RPMI8226 (cell line): ENCODE data around the gene BRI3BP.
"Not testable (repeated sequence)": the region's sequence is repeated elsewhere in the genome, so short reads cannot be mapped to it uniquely, and the experiment has no call there.

Source experiments
- DNase-seq: peaks from one replicate; pipeline ENCODE4 v3.0.0-alpha.2; 2015

The BRI3BP gene

DNA sequence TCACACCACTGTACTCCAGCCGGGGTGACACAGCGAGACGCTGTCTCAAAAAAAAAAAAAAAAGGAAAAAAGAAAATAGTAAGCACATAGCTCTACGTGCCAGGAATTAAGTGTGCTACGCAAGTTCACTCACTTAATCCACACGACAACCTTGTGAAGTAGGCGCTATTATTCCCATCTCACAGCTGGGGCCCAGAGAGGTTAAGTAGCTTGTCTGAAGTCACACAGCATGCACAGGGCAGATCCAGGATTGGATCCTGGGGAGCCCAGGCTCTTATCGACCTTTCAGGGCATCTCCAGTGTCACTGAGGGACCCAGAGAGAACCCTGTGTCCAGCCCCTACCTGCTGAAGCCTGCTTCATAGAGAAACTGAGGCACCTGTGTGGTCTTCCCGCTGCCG is 16.4 kb upstream of the BRI3BP start:
- no peak for DNase-seq

DNA sequence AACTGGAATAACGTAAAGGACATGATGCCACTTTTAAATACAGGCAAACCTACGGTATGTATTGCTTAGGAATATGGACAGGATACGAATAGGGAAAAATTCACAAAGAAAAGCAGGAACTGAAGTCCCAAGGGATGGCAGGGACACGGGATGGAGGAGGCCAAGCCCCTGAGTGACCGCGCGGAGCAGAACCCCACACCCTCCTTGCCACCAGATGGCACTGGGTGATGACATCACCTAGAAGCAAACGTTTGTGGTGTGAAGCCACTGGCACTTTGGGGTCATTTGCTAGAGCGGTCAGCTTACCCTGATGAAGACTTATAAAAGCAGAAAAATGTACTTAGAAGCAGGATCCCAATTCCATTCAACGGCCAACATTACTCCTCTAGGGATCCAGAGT is 13.9 kb upstream of the BRI3BP start:
- DNase-seq: no peak

DNA sequence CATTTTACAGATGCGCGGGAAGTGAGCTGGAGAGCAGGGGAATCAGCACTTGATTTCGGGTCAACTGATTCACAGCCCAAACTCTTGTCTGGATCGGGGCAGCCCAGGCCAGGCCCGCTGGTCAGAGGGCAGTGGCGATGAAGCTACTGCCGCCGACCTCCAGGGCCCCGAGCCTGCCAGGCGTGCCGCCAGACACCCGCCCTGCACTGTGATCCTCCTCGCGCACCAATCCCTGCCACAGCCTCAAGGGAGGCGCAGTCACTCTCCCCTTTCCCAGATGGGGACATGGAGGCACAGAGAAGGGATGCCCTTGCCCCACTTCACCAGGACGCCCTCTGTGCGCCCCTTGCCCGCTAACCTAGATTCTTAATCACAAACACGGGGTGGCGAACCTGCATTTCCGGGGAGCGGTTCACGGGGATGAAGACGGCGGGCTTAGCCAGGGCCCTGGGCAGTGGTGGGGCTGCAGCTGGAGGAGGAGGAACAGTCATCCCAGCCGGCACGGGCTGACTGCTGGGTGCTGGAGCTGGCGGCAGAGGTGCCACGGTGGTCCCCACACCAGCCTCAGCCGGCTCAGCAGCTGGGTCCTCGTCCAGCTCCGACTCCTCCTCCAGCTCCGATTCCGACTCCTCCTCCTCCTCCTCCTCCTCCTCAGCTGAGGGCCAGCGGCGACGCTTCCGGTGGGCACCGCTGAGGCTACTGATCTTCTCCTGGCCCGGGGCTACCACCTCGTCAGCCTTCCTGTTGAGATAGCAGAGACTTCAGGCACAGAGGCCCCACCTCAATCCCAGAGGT is 13.2 kb upstream of the BRI3BP start:
- no peak for DNase-seq

DNA sequence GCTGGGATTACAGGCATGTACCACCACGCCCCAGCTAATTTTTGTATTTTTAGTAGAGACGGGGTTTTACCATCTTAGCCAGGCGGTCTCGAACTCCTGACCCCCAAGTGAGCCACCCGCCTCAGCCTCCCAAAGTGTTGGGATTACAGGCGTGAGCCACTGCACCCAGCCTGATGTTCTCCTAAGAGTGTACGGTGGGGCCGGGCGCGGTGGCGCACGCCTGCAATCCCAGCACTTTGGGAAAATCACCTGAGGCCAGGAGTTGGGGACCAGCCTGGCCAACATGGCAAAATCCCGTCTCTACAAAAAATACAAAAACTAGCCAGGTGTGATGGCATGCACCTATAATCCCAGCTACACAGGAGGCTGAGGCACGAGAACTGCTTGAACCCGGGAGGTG is 6.6 kb upstream of the BRI3BP start:
- not testable (repeated sequence) for DNase-seq

DNA sequence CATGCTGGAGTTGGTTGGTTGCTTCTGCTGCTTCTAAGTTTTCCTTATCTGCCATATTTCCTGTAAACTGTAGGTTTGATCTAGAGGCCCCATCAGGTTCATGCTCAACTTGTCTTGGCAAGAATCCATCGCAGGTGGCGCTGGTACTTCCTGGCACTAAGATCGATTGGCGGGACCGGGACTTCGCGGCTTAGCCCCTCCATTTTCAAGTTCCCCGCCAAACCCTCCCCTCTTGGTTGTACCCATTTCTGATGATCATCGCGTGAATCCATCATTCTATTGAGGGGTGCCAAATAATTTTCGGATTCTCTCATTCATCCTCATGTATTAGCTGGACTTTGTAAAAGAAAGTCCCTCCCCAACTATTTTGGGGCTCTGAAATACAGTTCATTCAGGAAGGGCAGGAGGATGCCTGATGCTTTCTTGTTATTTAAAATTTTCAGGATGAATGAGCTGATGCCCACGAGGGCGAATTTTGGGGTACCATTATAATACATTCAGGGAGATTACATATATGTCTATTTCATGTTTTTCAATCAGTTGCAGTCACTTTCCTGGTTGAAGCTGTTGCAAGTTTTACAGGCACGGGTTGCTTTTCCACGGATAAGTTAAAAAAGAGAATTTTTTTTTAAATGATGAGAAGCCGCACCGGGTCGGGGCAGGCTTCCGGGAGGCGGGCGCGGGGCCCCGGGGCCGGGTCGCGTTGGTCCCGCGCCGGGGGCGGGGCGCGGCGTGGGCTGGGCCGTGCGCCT is 395 bp upstream of the BRI3BP start:
- DNase-seq: peak; percentile 90

DNA sequence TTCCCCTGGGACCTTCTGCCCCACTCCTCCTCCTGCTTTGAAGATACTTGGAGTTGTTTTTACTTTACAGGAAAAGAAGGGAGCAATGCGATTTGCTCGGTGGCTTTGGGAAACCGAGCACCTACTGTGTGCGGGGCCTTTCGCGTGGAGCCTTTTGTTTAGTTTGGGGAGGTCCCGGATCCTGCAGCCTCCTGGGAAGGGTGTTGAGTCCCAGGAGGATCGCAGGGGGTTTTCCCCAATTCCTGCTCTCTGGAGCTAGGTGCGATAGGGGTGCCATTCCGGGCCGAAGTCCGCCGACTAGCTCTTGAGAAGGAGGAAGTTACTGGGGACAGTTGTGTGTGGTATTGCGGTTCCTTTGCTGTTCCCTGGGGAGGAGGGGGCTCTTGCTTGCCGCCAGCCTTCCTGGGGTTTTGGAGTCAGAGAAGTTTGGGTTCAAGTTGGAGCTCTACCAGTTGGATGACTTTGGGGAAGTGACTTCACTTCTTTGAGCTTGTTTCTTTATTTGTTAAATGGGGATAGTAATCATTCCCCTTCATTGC is 1.1 kb downstream of the BRI3BP start:
- peak; percentile 54 for DNase-seq

DNA sequence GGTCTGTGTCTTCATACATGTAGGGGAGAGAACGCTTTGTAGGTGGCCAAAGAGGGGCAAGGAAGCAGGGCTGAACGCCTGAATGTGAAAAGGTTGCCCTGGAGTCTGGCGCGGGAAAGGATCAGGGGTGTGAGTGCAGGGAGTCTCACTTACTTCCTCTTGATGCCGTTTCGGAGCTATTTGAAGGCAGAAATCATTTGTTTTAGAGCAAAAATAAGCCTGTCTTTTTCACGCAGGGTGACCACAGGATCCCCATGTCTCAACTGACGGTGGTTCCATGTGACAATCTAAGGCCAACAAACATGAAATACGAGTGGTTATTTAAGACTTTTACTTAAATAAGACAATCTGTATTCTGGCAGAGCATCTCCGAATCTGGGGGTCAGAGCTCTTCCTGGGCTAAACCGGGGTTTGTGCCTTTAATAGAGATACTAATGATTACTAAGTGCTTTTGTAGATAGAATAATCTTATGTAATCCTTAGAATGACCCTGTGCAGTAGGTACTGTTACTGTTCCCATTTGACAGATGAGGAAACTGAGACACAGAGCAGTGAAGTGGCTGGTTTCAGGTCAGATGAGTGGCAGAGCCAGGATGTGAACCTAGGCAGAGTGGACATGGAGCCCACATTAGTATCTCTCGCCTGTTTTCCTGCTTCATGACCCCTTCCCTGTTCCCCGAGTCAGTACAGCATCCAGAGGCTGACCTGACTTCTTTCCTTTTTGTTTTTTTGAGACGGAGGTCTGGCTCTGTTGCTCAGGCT is 1.9 kb downstream of the BRI3BP start:
- DNase-seq: peak; percentile 41

DNA sequence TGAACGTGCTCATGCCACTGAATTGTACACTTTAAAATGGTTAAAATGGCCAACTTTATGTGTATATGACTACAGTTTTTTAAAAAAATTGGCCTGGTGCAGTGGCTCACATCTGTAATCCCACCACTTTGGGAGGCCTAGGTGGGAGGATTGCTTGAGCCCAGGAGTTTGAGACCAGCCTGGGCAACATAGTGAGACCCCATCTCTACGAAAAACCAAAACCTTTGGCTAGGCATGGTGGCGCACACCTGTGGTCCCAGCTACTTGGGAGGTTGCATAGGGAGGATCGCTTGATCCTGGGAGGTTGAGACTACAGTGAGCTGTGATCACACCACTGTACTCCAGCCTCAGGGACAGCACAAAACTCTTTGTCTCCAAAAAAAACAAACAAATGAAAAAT is 5.3 kb downstream of the BRI3BP start:
- DNase-seq: no peak

DNA sequence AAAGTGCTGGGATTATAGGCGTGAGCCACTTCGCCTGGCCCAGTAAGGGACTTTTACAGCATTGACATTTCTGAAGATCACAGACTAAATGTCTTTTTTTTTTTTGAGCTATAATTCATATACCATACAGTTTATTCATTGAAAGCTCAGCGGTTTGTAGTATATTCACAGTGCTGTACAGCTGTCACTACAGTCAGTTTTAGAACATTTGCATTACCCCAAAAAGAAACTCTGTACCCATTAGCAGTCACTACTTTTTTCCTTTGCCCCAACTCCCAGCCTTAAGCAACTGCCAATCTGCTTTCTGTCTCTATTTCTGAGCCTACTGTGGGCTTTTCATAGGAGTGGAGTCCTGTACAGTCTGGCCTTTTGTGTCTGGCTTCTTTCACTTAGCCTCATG is 8.2 kb downstream of the BRI3BP start:
- no peak for DNase-seq

DNA sequence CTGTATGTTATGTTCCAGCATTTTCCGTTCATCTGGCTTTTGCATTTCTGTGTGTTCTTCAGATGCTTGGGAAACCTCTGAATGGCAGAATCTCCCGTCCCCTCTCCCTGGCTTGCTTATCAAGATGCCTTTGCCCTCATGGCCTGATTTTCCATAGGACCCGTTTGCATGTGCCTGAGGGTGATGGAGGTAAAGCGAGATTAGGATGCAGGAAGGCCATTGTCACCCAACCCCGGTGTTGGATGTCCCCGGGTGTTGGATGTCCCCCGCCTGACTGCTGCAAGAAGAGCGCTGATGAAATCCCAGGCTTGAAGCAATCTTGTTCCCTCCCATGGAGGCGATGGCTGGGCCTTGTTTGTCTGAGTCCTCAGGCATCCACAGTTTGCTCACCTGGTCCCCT is 9.6 kb downstream of the BRI3BP start:
- no peak for DNase-seq

DNA sequence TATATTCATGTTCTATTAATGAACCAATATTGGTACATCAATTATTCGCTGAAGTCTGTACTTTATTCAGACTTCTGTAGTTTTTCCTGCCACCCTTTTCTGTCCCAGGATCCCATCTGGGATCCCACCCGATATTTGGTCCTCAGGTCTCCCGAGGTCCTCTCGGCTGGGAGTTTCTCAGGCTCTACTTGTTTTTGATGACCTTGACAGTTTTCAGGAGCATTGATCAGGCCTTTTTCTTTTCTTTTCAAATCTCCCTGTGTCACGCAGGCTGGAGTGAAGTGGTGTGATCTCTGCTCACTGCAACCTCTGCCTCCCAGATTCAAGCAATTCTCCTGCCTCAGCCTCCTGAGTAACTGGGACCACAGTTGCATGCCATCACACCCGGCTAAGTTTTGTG is 11.2 kb downstream of the BRI3BP start:
- no peak for DNase-seq

DNA sequence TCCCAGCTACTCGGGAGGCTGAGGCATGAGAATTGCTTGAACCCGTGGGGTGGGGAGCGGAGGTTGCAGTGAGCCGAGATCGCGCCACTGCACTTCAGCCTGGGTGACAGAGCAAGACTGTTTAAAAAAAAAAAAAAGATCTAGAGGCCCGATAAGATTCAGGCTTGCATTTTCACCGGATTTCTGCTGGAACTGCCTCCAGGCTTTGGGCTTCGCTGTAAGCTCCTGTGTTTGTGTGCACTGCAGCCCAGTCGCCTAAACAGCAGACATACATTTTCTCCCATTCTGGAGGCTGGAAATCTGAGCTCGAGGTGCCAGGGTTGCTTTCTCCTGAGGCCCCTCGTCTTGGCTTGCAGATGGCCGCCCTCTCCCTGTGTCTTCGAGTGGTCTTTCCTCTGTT is 12.2 kb downstream of the BRI3BP start:
- DNase-seq: no peak

DNA sequence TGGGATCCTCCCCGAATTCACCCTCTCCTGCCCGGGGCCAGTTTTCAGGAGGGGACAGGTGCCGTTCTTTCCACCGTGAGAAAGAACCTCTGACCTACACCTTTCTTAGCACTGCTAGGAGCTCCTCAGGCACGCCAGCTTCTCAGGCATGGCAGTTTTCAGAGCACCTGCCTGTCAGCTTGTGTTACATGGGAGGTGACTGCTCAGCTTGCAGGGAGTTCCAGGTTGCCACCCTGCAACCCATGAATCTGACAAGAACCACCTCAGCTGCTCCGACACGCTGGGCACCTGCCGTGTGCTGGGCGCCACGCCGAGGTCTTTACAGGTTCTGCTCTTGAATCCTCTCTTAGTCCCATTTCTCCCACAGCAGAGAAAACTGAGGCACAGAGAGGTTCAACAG is 12.9 kb downstream of the BRI3BP start:
- DNase-seq: no peak

DNA sequence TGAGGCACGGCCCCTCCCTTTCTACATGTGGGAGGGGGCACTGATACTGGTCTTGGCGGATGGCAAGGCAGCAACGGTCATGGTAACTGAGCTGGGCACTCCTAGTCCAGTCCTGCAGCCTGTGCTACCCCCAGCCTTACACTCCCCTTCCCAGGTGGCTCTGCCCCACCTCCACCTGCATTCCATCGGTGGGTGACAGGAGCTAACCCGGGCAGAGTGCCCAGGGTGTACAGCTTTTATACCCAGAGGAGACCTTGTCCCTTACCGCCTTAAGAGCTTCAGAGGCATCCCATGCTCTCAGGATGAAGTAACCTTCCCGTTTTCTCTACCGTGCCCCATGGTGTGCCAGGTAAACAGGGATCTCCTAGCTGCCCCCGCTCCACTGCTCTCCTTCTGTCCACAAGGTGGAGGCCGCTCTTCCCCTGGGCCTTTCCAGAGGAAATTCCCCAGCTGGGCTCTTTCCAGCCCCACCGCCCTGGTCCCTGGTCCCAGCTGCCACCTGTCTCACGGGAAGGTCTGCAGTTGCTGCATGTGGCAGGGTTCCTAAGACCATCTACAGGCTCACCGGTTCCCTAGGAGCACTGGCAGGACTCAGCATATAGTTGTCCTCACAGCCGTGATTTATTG is 20.5 kb downstream of the BRI3BP start:
- DNase-seq: no peak

DNA sequence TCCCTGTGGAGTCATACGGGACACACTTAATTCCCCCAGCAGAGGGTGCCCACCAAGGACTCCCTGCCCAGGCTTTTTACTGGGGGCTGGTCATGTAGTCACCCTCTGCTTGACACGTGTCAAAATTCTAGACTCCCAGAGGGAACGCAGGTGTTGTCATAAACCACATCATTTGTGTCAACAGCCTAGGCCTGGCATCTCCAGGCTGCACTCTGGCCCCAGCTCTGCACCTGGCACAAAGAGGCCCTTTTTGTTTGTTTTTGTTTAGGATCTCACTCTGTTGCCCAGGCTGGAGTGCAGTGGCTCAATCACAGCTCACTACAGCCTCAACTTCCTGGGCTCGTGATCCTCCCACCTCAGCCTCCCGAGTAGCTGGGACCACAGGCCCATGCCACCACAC is 21.1 kb downstream of the BRI3BP start:
- DNase-seq: no peak

DNA sequence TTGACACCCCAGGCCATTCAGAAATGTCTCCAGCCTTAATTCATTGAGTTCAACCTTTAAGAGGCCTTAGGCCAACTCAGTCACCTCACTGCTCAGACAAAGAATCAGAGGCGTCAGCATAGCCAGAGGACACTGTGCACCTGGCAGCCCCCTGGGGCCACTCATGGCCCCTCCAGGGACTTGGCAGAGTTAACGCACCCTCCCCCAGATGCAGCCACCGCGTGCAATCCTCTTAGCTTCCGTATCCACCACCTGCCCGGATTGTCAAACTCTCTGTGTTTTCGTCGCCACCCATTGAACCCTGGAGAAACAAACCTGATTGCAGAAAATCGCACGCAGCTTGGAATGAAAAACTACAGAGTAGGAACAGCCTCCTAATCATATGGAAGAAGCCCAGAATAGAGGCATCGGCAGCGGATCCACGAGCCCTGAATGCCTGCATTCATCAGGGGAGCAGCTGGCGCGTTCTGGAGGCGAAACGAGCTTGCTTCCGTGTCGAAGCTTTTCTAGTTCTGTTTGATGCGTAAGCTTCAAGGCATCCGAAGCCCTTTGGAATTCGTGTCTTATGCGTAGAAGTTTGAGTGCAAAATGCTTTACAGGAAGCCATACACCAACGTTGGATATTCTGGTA is 22.4 kb downstream of the BRI3BP start:
- no peak for DNase-seq

DNA sequence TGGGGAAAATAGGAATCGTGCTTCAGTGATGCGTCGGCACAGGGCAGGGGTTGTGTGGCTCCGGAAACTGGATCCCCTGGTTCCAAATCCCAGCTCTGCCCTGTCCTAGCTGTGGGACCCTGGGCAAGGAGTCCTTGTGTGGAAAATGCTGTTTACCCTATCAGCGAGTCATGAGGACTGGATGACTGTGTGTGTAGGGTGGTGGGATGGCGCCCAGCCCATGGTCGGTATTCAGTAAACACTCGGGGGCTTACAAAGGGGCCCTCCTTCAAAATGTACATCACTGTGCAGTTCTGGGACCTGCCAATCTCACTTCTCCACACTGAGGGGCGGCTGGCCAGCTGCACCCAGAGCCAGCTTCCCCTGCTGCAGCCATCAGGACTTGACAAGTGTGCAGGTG is 24.4 kb downstream of the BRI3BP start:
- DNase-seq: no peak

DNA sequence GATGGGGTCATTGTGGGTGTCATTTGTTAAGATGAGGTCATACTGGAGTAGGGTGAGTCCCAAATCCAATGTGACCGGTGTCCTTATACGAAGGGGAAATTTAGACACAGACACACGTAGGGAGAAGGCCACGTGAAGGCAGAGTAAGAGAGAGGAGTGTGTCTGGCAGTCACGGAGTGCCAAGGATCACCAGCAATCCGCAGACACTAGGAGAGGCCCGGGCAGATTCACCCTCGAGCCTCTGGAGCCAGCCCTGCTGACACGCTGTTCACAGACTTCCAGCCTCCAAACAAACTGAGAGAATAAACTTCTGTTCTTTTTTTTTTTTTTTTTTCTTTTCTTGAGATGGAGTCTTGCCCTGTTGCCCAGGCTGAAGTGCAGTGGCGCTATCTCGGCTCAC is 24.9 kb downstream of the BRI3BP start:
- DNase-seq: no peak

DNA sequence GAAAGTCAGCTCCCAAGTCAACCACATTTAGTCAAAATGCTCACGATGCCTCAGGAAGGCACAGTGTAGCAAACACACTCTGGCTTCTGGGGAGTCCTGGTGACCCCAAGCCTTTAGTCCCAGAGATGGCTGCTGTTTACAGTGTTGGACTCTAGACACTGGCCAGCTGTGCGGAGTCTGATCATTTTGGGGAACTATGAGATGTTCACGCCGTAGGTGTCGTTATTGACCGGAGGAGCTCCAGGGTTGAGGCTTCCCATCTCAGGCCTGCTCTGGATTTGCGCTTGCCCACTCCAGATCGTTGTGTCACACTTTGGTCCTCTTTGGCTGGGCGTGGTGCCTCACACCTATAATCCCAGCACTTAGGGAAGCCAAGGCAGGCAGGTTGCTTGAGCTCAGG is 27.7 kb downstream of the BRI3BP start:
- DNase-seq: no peak

DNA sequence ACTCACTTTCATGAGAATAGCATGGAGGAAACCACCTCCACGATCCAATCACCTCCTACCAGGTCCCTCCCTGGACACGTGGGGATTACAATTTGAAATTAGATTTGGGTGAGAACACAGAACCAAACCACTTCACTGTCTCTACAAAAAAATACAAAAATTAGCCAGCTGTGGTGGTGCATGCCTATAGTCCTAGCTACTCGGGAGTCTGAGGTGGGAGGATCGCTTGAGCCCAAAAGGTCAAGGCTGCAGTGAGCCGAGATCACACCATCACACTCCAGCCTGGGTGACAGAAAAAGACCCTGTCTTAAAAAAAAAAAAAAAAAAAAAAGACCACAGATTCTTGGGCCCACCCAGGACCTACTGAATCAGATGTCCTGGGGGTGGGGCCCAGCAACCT is 28.3 kb downstream of the BRI3BP start:
- no peak for DNase-seq

DNA sequence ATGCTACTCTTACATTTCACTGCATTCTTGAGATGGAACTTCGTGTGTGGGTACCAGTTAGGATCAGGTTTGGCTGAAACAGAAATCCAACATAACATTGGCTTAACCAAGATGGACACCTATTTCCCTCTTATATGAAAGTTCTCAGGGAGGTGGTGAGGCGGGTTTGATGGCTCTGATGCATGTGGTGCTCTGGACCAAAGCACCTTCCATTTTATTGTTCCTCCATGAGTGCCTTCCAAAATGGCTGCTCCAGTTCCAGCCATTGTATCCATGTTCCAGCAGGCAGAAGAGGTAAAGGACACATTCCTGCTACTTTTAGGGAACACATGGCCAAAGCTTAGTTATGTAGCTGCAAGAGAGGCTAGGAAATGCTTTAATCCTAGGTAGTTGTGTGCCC is 29.6 kb downstream of the BRI3BP start:
- DNase-seq: no peak

DNA sequence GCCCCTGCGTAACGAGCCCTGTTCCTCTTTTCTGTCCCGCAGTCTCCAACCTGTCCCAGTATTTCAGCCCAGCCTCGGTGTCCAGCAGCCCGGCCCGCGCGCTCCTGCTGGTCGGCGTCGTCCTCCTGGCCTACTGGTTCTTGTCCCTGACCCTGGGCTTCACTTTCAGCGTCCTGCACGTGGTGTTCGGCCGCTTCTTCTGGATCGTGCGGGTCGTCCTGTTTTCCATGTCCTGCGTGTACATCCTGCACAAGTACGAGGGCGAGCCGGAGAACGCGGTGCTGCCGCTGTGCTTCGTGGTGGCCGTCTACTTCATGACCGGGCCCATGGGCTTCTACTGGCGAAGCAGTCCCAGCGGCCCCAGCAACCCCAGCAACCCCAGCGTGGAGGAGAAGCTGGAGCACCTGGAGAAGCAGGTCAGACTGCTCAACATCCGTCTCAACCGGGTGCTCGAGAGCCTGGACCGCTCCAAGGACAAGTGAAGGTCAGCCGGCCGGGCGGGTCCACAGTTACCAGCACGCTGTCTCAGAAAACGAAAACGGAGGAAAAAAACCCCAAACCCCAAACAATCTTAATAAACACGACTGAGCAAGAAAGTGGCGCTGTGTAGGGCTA is 31.6 kb downstream of the BRI3BP start:
- DNase-seq: no peak
